Stimulated activated effector memory CD8-positive, alpha-beta T cell treated with anti-CD3 and anti-CD28 coated beads, Interleukin-12 subunit alpha, Interleukin-12 subunit beta, amount 100 ng/mL, for 72 hours (primary cell): ENCODE measurements around the gene TBL1X.

Experiments used
- ATAC-seq: fragments of 150-1000 bp; cut with Tn5 transposase; 2 replicates; pipeline ENCODE4 v1.10.0; 2021
- DNase-seq, 2 donors: peaks; one replicate each; pipeline ENCODE4 v3.0.0; 2021 to 2022; ENCODE audit warnings: low spot score in 2 of 2
- H3K27ac Mint-ChIP-seq: one replicate; pipeline ENCODE4 v1.8.0; 2022; ENCODE audit warnings: mild to moderate bottlenecking, mixed read lengths
- H3K36me3 Mint-ChIP-seq: one replicate; pipeline ENCODE4 v1.8.0; 2022; ENCODE audit warnings: mild to moderate bottlenecking, mixed read lengths
- H3K4me1 Mint-ChIP-seq: one replicate; pipeline ENCODE4 v1.8.0; 2022; ENCODE audit warnings: mixed read lengths
- H3K4me3 Mint-ChIP-seq: one replicate; pipeline ENCODE4 v1.8.0; 2022; ENCODE audit warnings: mild to moderate bottlenecking, mixed read lengths
- H3K9me3 Mint-ChIP-seq: one replicate; pipeline ENCODE4 v1.8.0; 2022; ENCODE audit warnings: mixed read lengths

TBL1X gene

GRCh38 chrX:9707306-9708033 lies 242.6 kb downstream of the TBL1X start:
- no peaks in the 10 kb centered on the region for H3K9me3 Mint-ChIP-seq
- DNase-seq (no peak), ATAC-seq (no peak)
- peaks cover 50% of the 10 kb centered on the region for H3K36me3 Mint-ChIP-seq
- H3K27ac Mint-ChIP-seq: no peak overlapping the region
- H3K4me1 Mint-ChIP-seq: peaks cover 13% of the 10 kb centered on the region
- no peak overlapping the region for H3K4me3 Mint-ChIP-seq

DNA sequence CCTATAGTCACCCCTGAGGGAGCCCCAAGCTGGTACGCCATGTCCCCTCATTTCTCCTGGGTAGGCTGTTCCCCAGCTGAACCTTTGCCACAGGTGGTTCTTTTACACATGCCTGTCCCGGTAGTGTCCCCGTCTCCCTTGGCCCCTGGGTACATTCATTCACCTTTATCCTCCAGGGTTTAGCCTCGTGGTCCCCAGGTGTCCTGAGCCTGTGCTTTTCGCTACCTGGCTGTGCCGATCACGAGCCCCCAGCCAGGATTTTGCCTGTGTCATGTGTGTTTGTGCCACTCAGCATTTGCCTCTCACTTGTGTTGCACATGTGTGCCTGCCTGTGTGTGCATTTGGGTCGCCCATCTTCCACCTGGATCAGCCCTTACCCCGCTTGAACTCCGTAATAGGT lies 243.2 kb downstream of the TBL1X start:
- H3K36me3 Mint-ChIP-seq: peaks cover 56% of the 10 kb centered on the region
- DNase-seq (no peak), ATAC-seq (no peak)
- peaks cover 13% of the 10 kb centered on the region for H3K4me1 Mint-ChIP-seq
- no peak overlapping the region for H3K27ac Mint-ChIP-seq
- H3K4me3 Mint-ChIP-seq: no peak overlapping the region
- H3K9me3 Mint-ChIP-seq: no peaks in the 10 kb centered on the region

DNA sequence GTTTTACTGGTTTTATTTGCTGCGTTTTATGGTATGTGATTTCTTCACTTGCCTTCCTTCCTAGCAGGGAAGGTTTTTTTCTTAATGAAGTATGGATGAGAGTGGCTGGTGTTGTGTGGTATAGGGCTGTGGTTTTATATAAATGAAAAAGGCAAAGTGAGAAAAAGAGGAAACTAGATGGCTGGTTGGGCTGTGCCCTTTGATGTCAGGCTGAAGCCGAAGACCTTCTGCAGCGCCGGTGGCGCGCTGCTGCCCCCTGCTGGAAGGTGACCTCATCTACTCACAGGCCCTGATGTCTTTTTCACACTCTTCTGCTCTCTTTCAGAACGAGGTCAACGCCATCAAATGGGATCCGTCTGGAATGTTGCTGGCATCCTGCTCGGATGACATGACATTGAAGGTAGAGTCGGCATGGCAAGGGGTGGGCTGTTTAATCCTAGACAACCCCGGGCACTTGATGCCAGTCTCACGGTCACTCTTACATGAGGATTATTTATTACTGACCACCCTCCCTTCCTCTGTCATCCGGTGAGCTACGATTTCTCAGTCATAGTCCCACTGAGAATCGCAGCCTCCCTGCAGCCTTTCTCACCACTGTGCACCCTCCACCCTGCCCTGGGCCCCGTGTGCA lies 244.2 kb downstream of the TBL1X start:
- Mint-ChIP-seq H3K4me1 (peaks cover 13% of the 10 kb centered on the region), H3K4me3 (no peak overlapping the region), H3K36me3 (peaks cover 65% of the 10 kb centered on the region), H3K27ac (no peak overlapping the region), H3K9me3 (no peaks in the 10 kb centered on the region)
- DNase-seq: peak; percentile 58 to 76
- ATAC-seq: peak; percentile 76

GRCh38 chrX:9710332-9710731 lies 245.5 kb downstream of the TBL1X start:
- DNase-seq (no peak), ATAC-seq (no peak)
- Mint-ChIP-seq H3K4me1 (peaks cover 13% of the 10 kb centered on the region), H3K9me3 (no peaks in the 10 kb centered on the region), H3K4me3 (no peak overlapping the region), H3K27ac (no peak overlapping the region), H3K36me3 (peaks cover 60% of the 10 kb centered on the region)

GRCh38 chrX:9717376-9717775 lies 252.5 kb downstream of the TBL1X start:
- peaks cover 7% of the 10 kb centered on the region for H3K9me3 Mint-ChIP-seq
- no peaks in the 10 kb centered on the region for H3K4me1 Mint-ChIP-seq
- peaks cover 68% of the 10 kb centered on the region for H3K36me3 Mint-ChIP-seq
- H3K4me3 Mint-ChIP-seq: no peak overlapping the region
- ATAC-seq: no peak
- DNase-seq: no peak
- H3K27ac Mint-ChIP-seq: no peak overlapping the region

- DNase-seq: no peak
- Mint-ChIP-seq H3K4me3 (no peak overlapping the region), H3K27ac (no peak overlapping the region), H3K9me3 (peaks cover 17% of the 10 kb centered on the region), H3K36me3 (peaks cover 7% of the 10 kb centered on the region), H3K4me1 (no peaks in the 10 kb centered on the region)
- ATAC-seq: no peak
These were observed 259.9 kb downstream of the TBL1X start for GRCh38 chrX:9724711-9725110.

DNA sequence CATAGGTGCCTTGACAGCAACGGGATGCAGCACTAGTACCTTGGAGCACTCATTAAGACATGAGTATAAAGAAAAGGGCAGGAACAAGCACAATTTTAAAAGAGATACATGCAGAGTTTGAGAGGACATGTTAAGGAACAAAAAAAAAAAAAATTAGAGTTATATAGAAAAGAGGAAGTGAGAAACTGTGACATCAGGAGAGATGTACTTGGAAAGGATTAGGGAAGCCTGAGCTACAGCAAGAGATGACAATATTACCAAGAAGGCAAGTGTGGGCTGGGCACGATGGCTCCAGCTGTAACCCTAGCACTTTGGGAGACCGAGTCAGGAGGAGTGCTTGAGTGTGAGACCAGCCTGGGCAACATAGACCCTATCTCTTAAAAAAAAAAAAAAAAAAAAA lies 263.4 kb downstream of the TBL1X start:
- ATAC-seq: no peak
- Mint-ChIP-seq H3K36me3 (no peaks in the 10 kb centered on the region), H3K27ac (no peak overlapping the region), H3K4me1 (no peaks in the 10 kb centered on the region), H3K9me3 (peaks cover 9% of the 10 kb centered on the region), H3K4me3 (no peak overlapping the region)
- DNase-seq: no peak

GRCh38 chrX:9729171-9729885 lies 264.5 kb downstream of the TBL1X start:
- no peak overlapping the region for H3K4me3 Mint-ChIP-seq
- DNase-seq (no peak), ATAC-seq (no peak)
- H3K9me3 Mint-ChIP-seq: peaks cover 9% of the 10 kb centered on the region
- no peaks in the 10 kb centered on the region for H3K4me1 Mint-ChIP-seq
- H3K36me3 Mint-ChIP-seq: no peaks in the 10 kb centered on the region
- no peak overlapping the region for H3K27ac Mint-ChIP-seq

GRCh38 chrX:9730078-9730477 lies 265.2 kb downstream of the TBL1X start:
- ATAC-seq (no peak), DNase-seq (no peak)
- Mint-ChIP-seq H3K27ac (no peak overlapping the region), H3K9me3 (peaks cover 9% of the 10 kb centered on the region), H3K4me3 (no peak overlapping the region), H3K36me3 (no peaks in the 10 kb centered on the region), H3K4me1 (no peaks in the 10 kb centered on the region)

GRCh38 chrX:9730752-9731151 lies 265.9 kb downstream of the TBL1X start:
- Mint-ChIP-seq H3K36me3 (no peaks in the 10 kb centered on the region), H3K4me3 (no peak overlapping the region), H3K4me1 (no peaks in the 10 kb centered on the region), H3K9me3 (peaks cover 9% of the 10 kb centered on the region), H3K27ac (no peak overlapping the region)
- DNase-seq (no peak), ATAC-seq (peak; percentile 72)

DNA sequence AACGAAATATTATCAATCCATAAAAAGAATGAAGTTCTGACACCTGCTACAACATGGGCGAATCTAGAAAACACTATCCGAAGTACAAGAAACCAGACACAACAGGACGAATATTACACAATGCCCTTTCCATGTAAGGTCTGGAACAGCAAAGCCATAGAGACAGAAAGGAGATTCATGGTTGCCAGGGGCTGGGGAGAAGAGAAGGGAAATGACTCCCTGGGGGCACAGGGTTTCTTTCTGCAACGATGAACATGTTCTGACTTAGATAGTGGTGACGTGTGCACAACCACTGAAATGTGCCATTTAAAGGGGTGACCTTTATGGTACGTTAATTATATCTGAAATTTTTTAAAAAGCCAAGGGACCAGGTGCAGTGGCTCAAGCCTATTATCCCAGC lies 272.5 kb downstream of the TBL1X start:
- H3K27ac Mint-ChIP-seq: no peak overlapping the region
- no peak for ATAC-seq

GRCh38 chrX:9738151-9738550 lies 273.3 kb downstream of the TBL1X start:
- H3K36me3 Mint-ChIP-seq: no peaks in the 10 kb centered on the region
- H3K4me3 Mint-ChIP-seq: no peak overlapping the region
- H3K9me3 Mint-ChIP-seq: no peaks in the 10 kb centered on the region
- DNase-seq: no peak
- H3K4me1 Mint-ChIP-seq: no peaks in the 10 kb centered on the region
- no peak overlapping the region for H3K27ac Mint-ChIP-seq
- no peak for ATAC-seq

More for the DNA sequence above, 272.5 kb downstream of the TBL1X start:
- DNase-seq: no peak
- Mint-ChIP-seq H3K4me1 (no peaks in the 10 kb centered on the region), H3K36me3 (no peaks in the 10 kb centered on the region), H3K9me3 (no peaks in the 10 kb centered on the region), H3K4me3 (no peak overlapping the region)

GRCh38 chrX:9739130-9739529 lies 274.3 kb downstream of the TBL1X start:
- Mint-ChIP-seq H3K4me1 (no peaks in the 10 kb centered on the region), H3K4me3 (no peak overlapping the region), H3K27ac (no peak overlapping the region), H3K36me3 (no peaks in the 10 kb centered on the region), H3K9me3 (no peaks in the 10 kb centered on the region)
- ATAC-seq (no peak), DNase-seq (no peak)

DNA sequence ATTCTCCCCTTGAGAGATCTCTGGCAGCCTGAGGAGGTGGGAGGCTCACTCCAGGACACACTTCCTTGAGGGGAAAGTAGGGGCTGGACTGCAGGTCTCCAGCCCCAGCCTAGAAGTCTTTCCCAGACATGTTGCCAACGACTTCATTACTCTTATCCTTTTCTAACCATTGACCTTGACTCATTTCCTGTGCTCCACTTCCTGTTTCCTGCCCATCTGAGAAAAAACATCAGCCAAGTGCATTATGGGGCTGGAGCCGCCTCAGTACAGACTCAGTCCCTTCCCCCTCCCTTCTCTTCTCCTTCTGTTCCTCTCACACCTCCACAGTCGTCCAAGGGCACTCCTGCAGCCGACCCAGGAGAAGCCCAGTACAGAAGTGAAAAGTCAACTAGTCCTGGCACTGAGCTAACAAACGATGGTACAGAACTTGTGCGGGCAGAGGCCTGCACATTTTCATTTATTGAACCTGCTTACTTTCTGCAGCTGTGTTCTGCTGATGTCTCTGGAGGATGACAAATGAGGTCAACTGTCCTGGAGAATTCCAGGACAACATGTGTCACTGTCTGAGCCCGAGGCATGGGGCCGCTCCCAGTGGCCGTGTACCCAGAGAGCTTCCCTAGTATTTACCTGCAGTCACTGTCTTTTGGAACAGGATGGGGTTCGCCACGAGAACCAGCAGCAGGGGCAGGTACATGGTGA lies 280.7 kb downstream of the TBL1X start:
- DNase-seq (no peak), ATAC-seq (no peak)
- Mint-ChIP-seq H3K9me3 (peaks cover 2% of the 10 kb centered on the region), H3K4me3 (no peak overlapping the region), H3K27ac (peak overlapping the region; percentile 74), H3K4me1 (peaks cover 19% of the 10 kb centered on the region), H3K36me3 (no peaks in the 10 kb centered on the region)

DNA sequence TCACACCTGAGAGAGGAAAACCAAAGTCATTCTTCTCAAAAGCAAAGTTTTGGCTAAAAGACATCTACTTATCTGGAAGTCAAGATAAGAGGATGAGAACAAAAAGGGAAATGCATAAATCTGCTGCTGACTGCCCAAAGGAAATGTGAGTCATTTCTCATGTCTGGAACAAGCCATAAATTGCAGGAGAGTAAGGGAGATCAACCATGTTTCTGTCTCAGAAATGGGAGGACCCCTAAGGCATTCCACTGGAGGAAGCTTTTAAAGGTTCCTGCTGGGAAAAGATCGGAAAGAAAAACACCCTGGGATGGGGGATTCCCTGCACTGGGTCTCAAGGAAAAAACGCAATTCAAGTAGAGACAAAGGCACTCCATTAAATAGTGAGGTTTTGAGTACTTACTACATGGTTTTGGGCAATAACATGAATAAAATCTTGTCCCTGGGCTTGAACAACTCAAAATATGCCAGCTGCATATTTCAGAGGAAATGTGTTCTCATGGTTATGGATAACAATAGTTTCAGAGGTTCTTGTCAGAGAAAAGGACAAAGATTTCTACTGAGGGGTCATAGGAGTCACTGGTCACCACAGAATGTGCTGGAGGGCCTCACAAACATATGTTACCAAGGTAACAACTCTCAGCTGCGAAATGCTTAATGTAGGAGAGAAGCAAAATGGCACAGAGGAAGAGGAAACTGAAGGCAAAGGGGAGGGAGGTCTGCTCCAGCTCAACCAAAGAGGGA lies 281.5 kb downstream of the TBL1X start:
- Mint-ChIP-seq H3K4me3 (no peak overlapping the region), H3K4me1 (peaks cover 19% of the 10 kb centered on the region), H3K36me3 (no peaks in the 10 kb centered on the region), H3K9me3 (peaks cover 2% of the 10 kb centered on the region), H3K27ac (no peak overlapping the region)
- DNase-seq (no peak), ATAC-seq (no peak)
